OCI-LY3 (cell line): Measurements from ENCODE around the gene DUSP16.

Source experiments
- CTCF ChIP-seq: fragments of 200-600, 300-600 bp; sonication (generic); IDR thresholded peaks from 2 replicates; pipeline ENCODE4 v1.5.1; 2014; ENCODE audit warnings: antibody characterized with exemption, low read length, low read depth
- EZH2phosphoT487 ChIP-seq: fragments of 200-600 bp; shearing (Covaris generic); IDR thresholded peaks from 2 replicates; pipeline ENCODE4 v1.6.1; 2018; ENCODE audit warnings: antibody characterized with exemption, mixed run types, low read depth

GRCh38 chr12:12604740-12605139 lies 42.1 kb upstream of the DUSP16 start:
- TF ChIP-seq CTCF, result no peak
- no peak for TF ChIP-seq EZH2phosphoT487
